ENCODE results near the gene GSK3B. TPM values are rescaled to one million over a fixed set of nuclear protein-coding genes. Genes with fewer than 3 reads are reported as not detected.

The GSK3B gene
- total RNA-seq, 1 experiment from 2014 or later: 56.5 TPM

DNA sequence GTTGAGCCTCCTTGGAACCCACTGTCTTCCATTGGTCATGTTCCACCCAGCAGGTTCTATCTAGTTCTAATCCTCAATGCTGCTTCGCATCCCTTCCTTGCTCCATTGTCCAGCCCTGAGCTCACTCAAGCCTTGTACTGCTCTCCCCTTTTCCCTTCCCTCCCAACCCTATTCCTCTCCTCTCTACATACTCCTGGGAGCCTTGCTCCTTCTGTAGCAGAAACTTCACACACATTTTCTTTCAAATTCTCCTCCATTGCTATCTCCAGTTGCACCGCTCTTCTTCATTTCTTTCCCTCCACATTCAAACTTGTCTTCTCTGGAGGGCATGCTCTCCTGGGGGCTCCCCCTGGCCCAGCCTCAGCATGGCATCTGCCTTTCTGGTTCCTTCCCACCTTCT, 297.9 kb downstream of the GSK3B start:
- Histone ChIP-seq H3K4ac (ENCODE audit: low read depth, low read length) (no peak overlapping the region), H2BK15ac (ENCODE audit: low read depth, low read length) (no peak overlapping the region), H3T11ph (ENCODE audit: low read length) (no peak overlapping the region), H3K4me1 (ENCODE audit: insufficient read depth, low read length) (peaks cover 3% of the 10 kb centered on the region; the same call in 1 of the 2 replicates), H2BK5ac (ENCODE audit: insufficient read length, low read length) (no peak overlapping the region), H2BK12ac (ENCODE audit: insufficient read length, low read depth, low read length) (no peak overlapping the region), H3K79me1 (ENCODE audit: insufficient read depth, low read depth, low read length, poor library complexity, severe bottlenecking) (no peaks in the 10 kb centered on the region), H2BK120ac (ENCODE audit: low read depth, low read length, poor library complexity, severe bottlenecking) (no peak overlapping the region), H3K9ac (ENCODE audit: extremely low read depth, insufficient read length, low read length) (no peak overlapping the region), H2BK20ac (ENCODE audit: low read depth, low read length, poor library complexity, severe bottlenecking) (no peak overlapping the region), H2AFZ (ENCODE audit: low read length) (no peak overlapping the region), H3K23ac (ENCODE audit: insufficient read length, low read depth, low read length) (no peak overlapping the region), H3K23me2 (ENCODE audit: insufficient read length, low read depth, low read length, poor library complexity, severe bottlenecking) (no peaks in the 10 kb centered on the region), H3K27ac (ENCODE audit: insufficient read length, low read depth, low read length) (no peak overlapping the region), H3K14ac (ENCODE audit: insufficient read depth, low read length) (no peak overlapping the region), H4K5ac (ENCODE audit: insufficient read length, low read depth, low read length) (no peak overlapping the region), H3K9me3 (ENCODE audit: control insufficient read depth, low read depth, low read length) (no peaks in the 10 kb centered on the region), H2AK5ac (ENCODE audit: insufficient read length, low read length) (no peak overlapping the region), H3K18ac (ENCODE audit: insufficient read length, low read depth, low read length) (no peak overlapping the region), H3K27me3 (ENCODE audit: insufficient read depth, low read length) (no peaks in the 10 kb centered on the region), H3K4me2 (ENCODE audit: insufficient read depth, insufficient read length, low read length) (no peak overlapping the region), H3K79me2 (ENCODE audit: insufficient read depth, low read length) (no peaks in the 10 kb centered on the region), H4K20me1 (ENCODE audit: control insufficient read depth, insufficient read depth, insufficient read length) (no peaks in the 10 kb centered on the region), H4K8ac (replicated peaks; ENCODE audit: insufficient read length, low read depth, low read length) (no peak overlapping the region), H4K91ac (ENCODE audit: insufficient read length, low read depth, low read length) (no peak overlapping the region), H3K56ac (ENCODE audit: insufficient read length, low read depth, low read length) (no peak overlapping the region)
- TF ChIP-seq, protein P1, sequence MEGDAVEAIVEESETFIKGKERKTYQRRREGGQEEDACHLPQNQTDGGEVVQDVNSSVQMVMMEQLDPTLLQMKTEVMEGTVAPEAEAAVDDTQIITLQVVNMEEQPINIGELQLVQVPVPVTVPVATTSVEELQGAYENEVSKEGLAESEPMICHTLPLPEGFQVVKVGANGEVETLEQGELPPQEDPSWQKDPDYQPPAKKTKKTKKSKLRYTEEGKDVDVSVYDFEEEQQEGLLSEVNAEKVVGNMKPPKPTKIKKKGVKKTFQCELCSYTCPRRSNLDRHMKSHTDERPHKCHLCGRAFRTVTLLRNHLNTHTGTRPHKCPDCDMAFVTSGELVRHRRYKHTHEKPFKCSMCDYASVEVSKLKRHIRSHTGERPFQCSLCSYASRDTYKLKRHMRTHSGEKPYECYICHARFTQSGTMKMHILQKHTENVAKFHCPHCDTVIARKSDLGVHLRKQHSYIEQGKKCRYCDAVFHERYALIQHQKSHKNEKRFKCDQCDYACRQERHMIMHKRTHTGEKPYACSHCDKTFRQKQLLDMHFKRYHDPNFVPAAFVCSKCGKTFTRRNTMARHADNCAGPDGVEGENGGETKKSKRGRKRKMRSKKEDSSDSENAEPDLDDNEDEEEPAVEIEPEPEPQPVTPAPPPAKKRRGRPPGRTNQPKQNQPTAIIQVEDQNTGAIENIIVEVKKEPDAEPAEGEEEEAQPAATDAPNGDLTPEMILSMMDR (conservative IDR thresholded peaks at IDR 0.05): no peak
- WGBS (ENCODE audit: extremely low coverage, insufficient read length, low lambda C conversion rate): no CpG with 5 or more reads among the region's 2 CpGs
- no peaks in the 10 kb centered on the region for H3K27me3 Mint-ChIP-seq (ENCODE audit: low read depth)
- no peaks in the 10 kb centered on the region; a peak in 1 of 7 replicates for H3K36me3 Mint-ChIP-seq (ENCODE audit: insufficient read depth in 1 of 3, low read depth in 3 of 3)
- H3K27ac Mint-ChIP-seq: no peak overlapping the region
- no peak overlapping the region for H3K4me3 Mint-ChIP-seq
- H3K9me3 Mint-ChIP-seq: no peaks in the 10 kb centered on the region
- DNase-seq: no peak
- peaks cover 14 to 19% of the 10 kb centered on the region in 2 experiments for H3K4me1 Mint-ChIP-seq
